Coronary artery (tissue), 2 donors: Measurements from ENCODE around the gene RAD23A.
"Not testable (repeated sequence)": the region's sequence is repeated elsewhere in the genome, so short reads cannot be mapped to it uniquely, and the experiment has no call there.

ENCODE experiments used
- DNase-seq: peaks from one replicate; pipeline ENCODE4 v3.0.0-alpha.2; 2017; ENCODE audit warnings: low spot score
- H3K27ac ChIP-seq, 2 donors: fragments of 200-600 bp; sonication (generic); one replicate each; pipeline ENCODE4 v1.5.1; 2016 to 2019
- H3K4me3 ChIP-seq: fragments of 200-600 bp; sonication (generic); 2 replicates; pipeline ENCODE4 v1.5.1; 2016; ENCODE audit warnings: mild to moderate bottlenecking, moderate library complexity
- CTCF ChIP-seq: fragments of 200-600 bp; sonication (generic); IDR thresholded peaks from one replicate; pipeline ENCODE4 v1.5.1; 2019; ENCODE audit warnings: antibody characterized with exemption

Gene RAD23A

GRCh38 chr19:12946731-12947496, 1.3 kb downstream of the RAD23A start:
- no peak for TF ChIP-seq CTCF
- Histone ChIP-seq H3K27ac (peak overlapping the region; percentile 95 to 99), H3K4me3 (peak overlapping the region; percentile 99)
- DNase-seq, result no peak

- TF ChIP-seq CTCF, result no peak
- H3K4me3 ChIP-seq, result no peak overlapping the region
- DNase-seq, result no peak
- H3K27ac ChIP-seq, result no peak overlapping the region
These were observed 2.3 kb downstream of the RAD23A start for GRCh38 chr19:12947702-12948611.

DNA sequence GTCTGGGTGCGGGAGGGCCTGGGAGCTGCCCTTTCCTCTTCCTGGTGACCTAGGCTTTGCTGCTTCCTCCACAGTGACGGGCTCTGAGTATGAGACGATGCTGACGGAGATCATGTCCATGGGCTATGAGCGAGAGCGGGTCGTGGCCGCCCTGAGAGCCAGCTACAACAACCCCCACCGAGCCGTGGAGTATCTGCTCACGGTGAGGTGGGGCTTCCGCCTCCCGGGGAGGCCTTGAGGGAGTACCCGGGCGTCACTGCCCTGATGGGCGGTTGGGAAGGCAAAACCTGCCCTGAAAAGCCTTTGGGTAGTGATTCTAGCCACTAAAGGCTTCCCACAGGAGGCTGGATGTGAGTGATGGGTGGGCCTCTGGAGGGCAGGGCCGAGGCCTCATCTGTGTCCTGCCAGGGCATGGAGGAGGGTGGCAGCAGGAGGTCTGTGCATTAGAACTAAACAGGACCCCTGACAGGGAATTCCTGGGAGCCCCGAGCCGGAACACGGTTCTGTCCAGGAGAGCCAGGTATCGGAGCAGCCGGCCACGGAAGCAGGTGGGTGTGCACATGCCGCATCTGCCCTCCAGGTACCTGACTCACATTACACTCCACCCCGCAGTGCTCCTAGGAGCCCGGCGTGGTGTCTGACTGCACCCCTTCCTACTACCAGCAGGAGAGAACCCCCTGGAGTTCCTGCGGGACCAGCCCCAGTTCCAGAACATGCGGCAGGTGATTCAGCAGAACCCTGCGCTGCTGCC, 3.1 kb downstream of the RAD23A start:
- no peak for TF ChIP-seq CTCF
- no peak for DNase-seq
- Histone ChIP-seq H3K27ac (no peak overlapping the region), H3K4me3 (no peak overlapping the region)

- no peak for TF ChIP-seq CTCF
- Histone ChIP-seq H3K27ac (no peak overlapping the region), H3K4me3 (no peak overlapping the region)
- no peak for DNase-seq
These were observed 4.0 kb downstream of the RAD23A start for GRCh38 chr19:12949363-12950283.

- DNase-seq, H3K4me3 ChIP-seq: not testable (repeated sequence)
- peak overlapping the region; percentile 79 to 81 for H3K27ac ChIP-seq
These were observed 6.4 kb downstream of the RAD23A start for GRCh38 chr19:12952050-12952449.

DNA sequence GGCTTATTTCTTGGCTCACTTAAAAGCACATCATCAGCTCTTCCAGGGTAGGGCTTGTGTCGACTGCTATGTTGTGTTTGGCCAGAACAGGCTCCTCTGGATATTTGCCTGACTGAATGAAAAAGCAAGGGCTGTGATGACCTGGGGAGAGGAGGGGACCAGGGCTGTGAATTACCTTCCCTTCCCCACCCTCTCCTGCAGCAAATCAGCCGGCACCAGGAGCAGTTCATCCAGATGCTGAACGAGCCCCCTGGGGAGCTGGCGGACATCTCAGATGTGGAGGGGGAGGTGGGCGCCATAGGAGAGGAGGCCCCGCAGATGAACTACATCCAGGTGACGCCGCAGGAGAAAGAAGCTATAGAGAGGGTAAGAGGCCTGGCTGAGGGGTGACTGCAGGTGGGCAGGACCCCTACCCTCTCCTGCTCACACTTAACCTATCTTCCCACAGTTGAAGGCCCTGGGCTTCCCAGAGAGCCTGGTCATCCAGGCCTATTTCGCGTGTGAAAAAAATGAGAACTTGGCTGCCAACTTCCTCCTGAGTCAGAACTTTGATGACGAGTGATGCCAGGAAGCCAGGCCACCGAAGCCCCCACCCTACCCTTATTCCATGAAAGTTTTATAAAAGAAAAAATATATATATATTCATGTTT, 7.0 kb downstream of the RAD23A start:
- peak overlapping the region; percentile 79 to 81 for H3K27ac ChIP-seq
- no peak for DNase-seq
- no peak for TF ChIP-seq CTCF
- H3K4me3 ChIP-seq, result no peak overlapping the region
